Stimulated activated CD4-positive, alpha-beta T cell treated with anti-CD3 and anti-CD28 coated beads, Interleukin-12 subunit alpha, Interleukin-12 subunit beta, amount 100 ng/mL, for 24 hours (primary cell): Measurements from ENCODE around the gene CD81.

Experiments used
- DNase-seq, 2 experiments: peaks; one replicate each; pipeline ENCODE4 v3.0.0-alpha.2; 2020; ENCODE audit warnings: low read depth in 2 of 2

Gene CD81

GRCh38 chr11:2436521-2437031 lies 59.5 kb downstream of the CD81 start:
- no peak for DNase-seq

DNA sequence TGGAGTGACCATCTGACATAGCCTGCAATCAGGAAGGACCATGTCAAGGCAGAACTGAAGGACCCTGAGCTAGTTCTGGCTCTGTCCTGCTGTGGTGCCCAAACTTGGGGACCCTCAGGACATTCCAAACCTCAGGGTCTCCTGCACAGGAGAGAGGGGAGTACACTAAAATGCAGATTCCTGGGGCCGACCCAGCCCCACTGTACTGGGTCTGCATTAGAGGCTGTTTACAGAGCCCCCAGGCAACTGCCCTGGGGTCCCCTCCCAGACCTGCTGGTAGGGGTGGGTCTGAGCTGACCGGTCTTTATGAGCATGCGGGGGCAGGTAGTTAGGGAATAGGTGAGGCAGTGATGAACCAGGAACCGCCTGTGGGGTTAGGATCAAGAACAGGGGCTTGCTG lies 60.4 kb downstream of the CD81 start:
- DNase-seq = no peak

DNA sequence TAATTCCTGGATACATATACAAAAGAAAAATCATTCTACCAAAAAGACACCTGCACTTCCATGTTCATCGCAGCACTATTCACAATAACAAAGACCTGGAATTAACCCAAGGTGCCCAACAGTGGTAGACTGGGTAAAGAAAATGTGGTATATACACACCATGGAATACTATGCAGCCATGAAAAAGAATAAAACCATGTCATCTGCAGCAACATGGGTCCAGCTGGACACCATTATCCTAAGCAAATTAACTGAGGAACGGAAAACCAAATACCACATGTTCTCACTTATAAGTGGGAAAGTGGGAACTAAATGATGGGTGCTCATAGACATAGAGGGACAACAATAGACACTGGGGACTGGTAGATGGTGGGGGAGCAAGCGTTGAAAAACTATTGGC lies 62.7 kb downstream of the CD81 start:
- no peak for DNase-seq

GRCh38 chr11:2440646-2441045 lies 63.5 kb downstream of the CD81 start:
- no peak for DNase-seq

- DNase-seq = no peak
Measured at GRCh38 chr11:2441171-2441570, 64.1 kb downstream of the CD81 start.

DNA sequence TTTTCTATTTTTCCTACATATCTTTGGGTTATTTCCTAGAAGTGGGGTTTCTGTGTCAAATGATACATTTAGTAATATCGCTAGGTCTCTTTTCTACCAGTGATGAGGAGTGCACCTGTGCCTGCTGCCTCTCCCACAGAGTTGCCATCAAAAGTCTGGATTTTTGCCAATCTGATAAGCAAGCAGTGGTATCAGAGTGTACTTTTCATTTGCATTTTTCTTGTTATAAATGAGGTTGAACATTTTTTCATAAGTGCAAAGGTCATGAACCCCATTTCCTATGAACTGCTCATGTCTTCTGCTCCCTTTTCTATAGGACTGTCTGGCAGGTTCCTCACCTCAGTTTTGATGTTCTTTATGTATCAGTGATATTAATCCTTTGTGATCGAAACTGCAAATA lies 65.5 kb downstream of the CD81 start:
- no peak for DNase-seq

- DNase-seq = no peak
Measured at GRCh38 chr11:2443406-2443805, 66.3 kb downstream of the CD81 start.

DNA sequence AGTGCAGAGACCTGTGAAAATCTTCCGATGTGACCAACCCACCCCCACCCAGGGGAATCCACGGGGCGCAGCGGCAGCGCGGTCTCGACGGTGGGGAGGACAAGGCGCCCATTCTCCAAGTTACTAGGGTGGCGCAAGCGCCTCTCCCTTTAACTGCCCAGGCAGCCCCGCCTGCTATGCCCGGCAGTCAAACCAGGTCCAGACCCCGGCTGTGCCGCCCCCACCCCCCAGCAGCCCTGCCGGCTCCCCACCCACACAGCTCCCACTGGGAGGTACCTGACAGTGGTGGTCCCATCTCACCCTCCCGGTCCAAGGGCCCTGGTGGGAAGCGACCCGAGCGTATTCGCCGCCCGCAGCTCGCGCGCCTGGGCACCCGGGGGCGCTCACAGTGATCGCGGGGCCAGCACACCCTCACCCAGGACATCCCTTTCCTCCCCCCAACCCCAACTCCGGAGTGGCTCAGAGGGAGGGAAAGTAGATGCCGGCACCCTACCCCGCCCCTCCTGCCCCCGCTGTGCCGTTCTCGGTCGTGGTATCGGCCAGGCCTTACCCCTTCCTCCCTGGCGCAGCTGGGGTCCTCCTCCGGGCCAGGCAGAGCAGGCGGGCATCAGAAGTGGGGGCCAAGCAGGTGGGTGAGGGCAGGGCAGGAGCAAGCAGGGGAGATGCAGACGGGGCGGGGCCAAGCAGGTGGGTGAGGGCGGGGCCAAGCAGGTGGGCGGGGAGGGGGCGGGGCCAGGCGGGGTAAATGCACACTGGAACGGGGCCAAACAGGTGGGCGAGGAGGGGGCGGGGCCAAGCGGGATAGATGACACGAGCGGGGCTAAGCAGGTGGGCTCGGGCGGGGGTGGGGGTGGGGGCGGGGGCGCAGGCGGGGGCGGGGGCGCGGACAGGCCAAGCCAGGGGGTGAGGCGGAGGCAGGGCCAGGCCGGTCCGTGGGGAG lies 67.0 kb downstream of the CD81 start, which contains the start of gene TRPM5:
Gene TRPM5 (minus strand): TSS at position 634 of the 940 bp plus-strand sequence. CDS start 21,478 bp downstream, outside the sequence.
- DNase-seq = peak; percentile 54 to 76

GRCh38 chr11:2444821-2445745 lies 68.0 kb downstream of the CD81 start, which contains the start of gene KCNQ1:
Gene KCNQ1 (plus strand): TSS chr11:2445008. CDS start chr11:2445099, 91 bp downstream.
- DNase-seq = no peak

- no peak for DNase-seq
Measured at GRCh38 chr11:2445746-2446551, 68.8 kb downstream of the CD81 start.

- DNase-seq = no peak
Measured at GRCh38 chr11:2446590-2447252, 69.6 kb downstream of the CD81 start.
